GM19468 (cell line): Measurements from ENCODE around the gene KIF5B.
"Not testable (repeated sequence)": the region's sequence is repeated elsewhere in the genome, so short reads cannot be mapped to it uniquely, and the experiment has no call there.

Experiments
- ATAC-seq: cut with Tn5 transposase; IDR thresholded peaks from one replicate; pipeline ENCODE4 v1.9.1; 2021; ENCODE audit warnings: mild to moderate bottlenecking, moderate library complexity, moderate number of reproducible peaks; ENCODE audit not compliant: unreplicated experiment; ENCODE audit errors: extremely low read depth

KIF5B gene

GRCh38 chr10:32028710-32029109 lies 27.5 kb downstream of the KIF5B start:
- no peak for ATAC-seq

GRCh38 chr10:32023264-32023663 lies 33.0 kb downstream of the KIF5B start:
- no peak for ATAC-seq

GRCh38 chr10:32017044-32017443 lies 39.2 kb downstream of the KIF5B start:
- ATAC-seq = no peak

GRCh38 chr10:32015386-32015785 lies 40.8 kb downstream of the KIF5B start:
- no peak for ATAC-seq

- ATAC-seq = no peak
These were observed 49.2 kb downstream of the KIF5B start for GRCh38 chr10:32007026-32007425.

- ATAC-seq = no peak
These were observed 51.2 kb downstream of the KIF5B start for GRCh38 chr10:32005050-32005449.

GRCh38 chr10:32004161-32004591 lies 52.0 kb downstream of the KIF5B start:
- ATAC-seq = no peak

GRCh38 chr10:32002531-32002930 lies 53.7 kb downstream of the KIF5B start:
- ATAC-seq = no peak

GRCh38 chr10:32000937-32001336 lies 55.3 kb downstream of the KIF5B start:
- no peak for ATAC-seq

- no peak for ATAC-seq
These were observed 56.4 kb downstream of the KIF5B start for GRCh38 chr10:31999836-32000235.

GRCh38 chr10:31999070-31999660 lies 57.1 kb downstream of the KIF5B start:
- no peak for ATAC-seq

GRCh38 chr10:31994926-31995325 lies 61.3 kb downstream of the KIF5B start:
- ATAC-seq = no peak

- ATAC-seq = no peak
These were observed 65.3 kb downstream of the KIF5B start for GRCh38 chr10:31990937-31991336.

GRCh38 chr10:31987786-31988185 lies 68.4 kb downstream of the KIF5B start:
- not testable (repeated sequence) for ATAC-seq

- no peak for ATAC-seq
These were observed 74.1 kb downstream of the KIF5B start for GRCh38 chr10:31982111-31982510.

GRCh38 chr10:31980471-31980870 lies 75.8 kb downstream of the KIF5B start:
- ATAC-seq = no peak

- ATAC-seq = not testable (repeated sequence)
These were observed 77.2 kb downstream of the KIF5B start for GRCh38 chr10:31979071-31979470.

GRCh38 chr10:31978156-31978483 lies 78.1 kb downstream of the KIF5B start:
- ATAC-seq = no peak

GRCh38 chr10:31977440-31978155 lies 78.6 kb downstream of the KIF5B start:
- ATAC-seq = no peak

GRCh38 chr10:31975157-31975765 lies 81.0 kb downstream of the KIF5B start:
- no peak for ATAC-seq

GRCh38 chr10:31974434-31975124 lies 81.6 kb downstream of the KIF5B start:
- ATAC-seq = no peak
